ENCODE results near the gene EBPL.
"Not testable (repeated sequence)": the region's sequence is repeated elsewhere in the genome, so short reads cannot be mapped to it uniquely, and the experiment has no call there.

EBPL gene

DNA sequence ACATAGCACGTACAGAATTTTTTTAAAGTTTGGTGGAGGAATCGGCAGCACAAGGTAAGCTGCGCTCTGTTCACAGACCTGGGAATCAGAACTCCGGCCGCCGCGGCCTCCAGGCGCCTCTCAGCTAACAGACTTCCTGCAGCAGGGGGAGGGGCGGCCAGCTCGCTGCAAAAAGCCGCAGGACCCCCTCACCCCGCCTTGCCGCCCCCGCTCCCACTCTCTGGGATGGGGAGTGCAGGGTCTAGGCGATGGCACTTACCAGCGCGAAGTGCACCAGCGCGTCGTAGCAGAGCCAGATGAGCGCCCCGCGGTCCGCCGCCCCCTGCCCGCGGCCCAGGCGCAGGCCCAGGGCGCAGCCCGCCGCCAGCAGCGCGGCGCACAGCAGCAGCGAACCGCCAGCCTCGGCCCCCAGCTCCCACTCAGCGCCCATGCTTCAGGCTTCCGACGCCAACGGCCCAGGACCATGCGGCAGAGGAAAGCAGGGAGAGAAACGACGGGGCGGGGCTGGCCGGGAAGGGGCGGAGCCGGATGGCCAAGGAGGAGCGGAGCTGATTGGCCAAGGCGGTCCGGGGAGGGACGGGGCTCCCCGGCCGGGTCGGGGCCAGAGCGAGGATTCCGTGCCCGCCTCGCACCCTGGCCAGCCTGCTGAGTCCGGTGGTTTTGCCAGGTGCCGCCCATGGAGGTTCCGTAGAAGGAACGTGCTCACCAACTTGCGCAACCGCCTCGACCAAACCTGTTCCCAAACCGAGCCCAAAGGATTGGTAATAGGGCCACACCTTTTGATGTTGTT lies at the start of gene EBPL:
Gene EBPL, minus strand, starts transcription at position 492 of the 790 bp plus-strand sequence. Its CDS starts 62 bp downstream, at position 430.
- in situ Hi-C loops (cut with HindIII; ENCODE audit: low sequenced_read_pairs): no loop called here

DNA sequence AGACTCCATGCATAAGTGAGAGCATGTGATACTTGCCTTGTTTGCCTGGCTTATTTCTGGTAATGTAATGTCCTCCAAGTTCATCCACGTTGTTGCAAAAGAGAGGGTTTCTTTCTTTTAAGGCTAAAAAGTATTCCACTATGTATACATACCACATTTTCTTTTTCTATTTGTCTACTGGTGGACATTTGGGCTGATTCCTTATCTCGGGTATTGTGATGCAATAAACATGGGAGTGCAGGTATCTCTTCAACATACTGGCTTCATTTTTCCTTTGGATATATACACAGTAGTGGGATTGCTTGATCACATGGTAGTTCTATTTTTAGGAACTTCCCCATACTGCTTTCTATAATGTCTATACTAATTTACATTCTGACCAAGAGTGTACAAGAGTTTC lies 49.6 kb upstream of the EBPL start:
- in situ Hi-C loops (cut with HindIII; ENCODE audit: low sequenced_read_pairs): no loop called here

DNA sequence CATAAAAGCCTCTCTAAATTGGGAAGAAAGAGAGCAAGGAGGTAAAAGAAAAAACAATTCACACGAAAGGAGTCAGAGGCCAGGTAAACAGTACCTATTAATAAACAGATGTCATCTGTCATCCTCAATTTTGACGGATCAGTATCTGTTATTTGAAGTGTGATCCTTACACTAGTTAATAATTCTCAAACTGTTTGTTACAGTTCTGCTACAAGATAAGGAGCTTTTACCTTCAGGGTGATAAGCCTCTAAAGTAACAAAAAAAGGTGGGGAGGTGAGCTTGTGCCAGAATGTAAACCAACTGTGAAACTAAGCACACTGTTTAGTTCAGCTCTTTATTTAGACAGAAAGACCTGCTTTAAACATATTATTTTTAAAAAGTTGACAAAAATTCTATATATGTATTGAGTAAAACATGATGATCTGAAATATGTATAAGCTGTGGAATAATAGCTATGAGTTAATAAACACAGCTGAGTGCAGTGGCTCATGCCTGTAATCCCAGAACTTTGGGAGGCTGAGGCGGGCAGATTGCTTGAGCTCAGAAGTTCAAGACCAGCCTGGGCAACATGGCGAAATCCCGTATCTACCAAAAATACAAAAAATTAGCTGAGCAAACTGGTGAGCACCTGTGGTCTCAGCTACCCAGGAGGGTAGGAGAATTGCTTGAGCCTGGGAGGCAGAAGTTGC lies 48.4 kb upstream of the EBPL start:
- in situ Hi-C loops (cut with HindIII; ENCODE audit: low sequenced_read_pairs): no loop called here

DNA sequence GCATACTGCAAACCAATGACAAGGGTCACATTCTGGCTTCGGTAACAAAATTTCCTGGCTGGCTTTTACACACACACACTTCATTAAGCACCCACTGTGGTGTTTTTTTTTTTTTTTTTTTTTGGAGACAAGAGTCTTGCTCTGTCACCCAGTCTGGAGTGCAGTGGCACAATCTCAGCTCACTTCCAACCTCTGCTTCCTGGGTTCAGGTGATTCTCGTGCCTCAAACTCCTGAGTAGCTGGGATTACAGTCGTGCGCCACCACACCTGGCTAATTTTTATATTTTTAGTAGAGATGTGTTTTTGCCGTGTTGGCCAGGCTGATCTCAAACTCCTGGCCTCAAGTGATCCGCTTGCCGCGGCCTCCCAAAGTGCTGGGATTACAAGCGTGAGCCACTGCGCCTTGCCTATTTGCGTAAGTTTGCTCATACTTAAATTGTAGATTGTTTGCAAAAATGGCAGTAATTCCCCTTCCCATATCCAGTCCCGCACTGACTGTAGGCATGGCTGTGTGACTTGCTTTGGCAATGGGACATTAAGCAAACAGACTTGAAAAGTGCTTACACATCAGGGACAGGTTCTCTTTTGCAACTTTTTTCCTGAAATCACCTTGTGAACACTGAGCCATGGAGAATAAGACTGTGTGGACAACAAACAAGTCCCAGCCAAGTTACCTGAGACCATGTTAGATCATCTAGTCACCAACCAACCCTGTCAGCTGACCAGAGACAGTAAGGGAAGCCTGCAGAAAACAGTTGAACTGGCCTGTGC lies 42.1 kb upstream of the EBPL start:
- in situ Hi-C loops (cut with HindIII; ENCODE audit: low sequenced_read_pairs): no loop called here

DNA sequence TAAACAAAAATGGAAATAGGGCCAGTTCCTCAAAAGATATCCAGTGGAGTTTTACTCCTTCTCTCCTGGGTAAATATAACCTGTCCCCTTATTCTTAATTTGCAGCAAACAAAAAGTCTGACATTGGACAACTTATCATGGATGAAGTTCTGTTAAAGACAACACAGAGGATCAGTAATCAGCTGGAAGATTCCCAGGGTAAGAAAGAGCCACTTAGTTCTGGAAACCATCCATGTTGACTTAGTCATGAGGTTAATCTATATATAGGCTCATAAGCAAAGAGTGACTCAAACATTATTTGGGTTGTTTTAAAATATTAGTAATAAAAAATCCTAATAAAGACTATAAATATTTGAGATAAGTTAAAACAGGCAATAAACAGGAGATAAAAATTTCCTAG lies 40.5 kb upstream of the EBPL start:
- in situ Hi-C loops (cut with HindIII; ENCODE audit: low sequenced_read_pairs): no loop called here

DNA sequence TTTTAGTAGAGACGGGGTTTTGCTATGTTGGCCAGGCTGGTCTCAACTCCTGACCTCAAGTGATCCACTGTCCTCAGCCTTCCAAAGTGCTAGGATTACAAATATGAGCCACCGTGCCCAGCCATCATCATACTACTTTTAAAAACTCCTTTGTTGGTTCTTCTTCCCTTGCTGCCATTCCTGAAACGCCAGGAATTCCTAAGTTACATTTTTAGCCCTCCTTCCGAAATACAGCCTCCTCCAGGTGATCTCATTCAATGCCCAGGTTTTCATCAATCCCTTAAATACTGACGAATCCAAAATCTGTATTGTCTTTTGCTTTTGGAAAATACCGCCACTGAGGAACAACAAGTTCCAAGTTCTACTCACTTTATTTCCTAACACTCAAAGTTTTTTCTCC lies 25.3 kb upstream of the EBPL start:
- in situ Hi-C loops (cut with HindIII; ENCODE audit: low sequenced_read_pairs): no loop called here

DNA sequence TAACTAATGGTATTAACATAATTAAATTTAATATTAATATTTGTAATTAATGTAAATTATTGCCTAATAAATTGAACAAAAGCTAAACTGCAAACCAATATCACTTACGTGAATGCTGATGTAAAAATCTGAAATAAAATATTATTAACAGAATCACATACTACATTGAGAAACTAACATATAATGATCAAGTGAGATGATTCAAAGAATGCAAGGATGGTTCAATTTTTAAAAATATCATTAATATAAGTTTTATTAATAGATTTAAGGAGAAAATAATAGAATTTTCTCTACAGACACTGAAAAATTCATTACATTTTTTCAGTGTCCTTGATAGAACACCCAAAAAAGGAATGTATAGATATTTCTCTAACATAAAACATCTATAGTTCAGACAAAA lies 23.5 kb upstream of the EBPL start:
- in situ Hi-C loops (cut with HindIII; ENCODE audit: low sequenced_read_pairs): no loop called here

DNA sequence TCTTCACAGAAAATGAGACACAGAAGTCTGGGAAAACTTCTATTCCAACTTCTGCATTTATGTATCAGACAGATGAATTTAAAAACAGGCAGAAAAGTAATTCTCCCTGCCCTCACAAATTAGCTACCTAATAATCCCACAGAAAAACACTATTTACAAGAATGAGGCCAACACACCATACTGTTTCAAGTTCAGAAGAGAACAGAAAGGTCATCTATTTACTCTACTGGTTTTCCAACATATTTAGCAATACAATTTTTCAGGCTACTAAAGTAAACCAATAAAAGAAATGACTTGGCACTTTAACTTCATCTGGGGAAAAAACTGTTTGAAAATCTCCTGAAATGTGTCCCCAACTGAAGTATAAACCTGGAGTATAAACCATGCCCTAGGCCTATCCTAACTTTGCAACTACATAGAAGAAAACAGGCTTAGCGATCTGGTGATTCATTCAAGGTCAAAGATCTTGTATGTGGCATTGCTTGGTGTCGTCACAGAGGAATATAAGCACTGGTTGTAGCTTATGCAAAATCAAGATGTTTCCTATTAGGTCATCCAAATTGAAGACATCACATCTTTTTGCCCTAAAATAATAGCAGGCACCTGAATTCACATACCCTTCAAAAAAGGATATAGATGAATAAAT lies 20.1 kb upstream of the EBPL start:
- in situ Hi-C loops (cut with HindIII; ENCODE audit: low sequenced_read_pairs): no loop called here

DNA sequence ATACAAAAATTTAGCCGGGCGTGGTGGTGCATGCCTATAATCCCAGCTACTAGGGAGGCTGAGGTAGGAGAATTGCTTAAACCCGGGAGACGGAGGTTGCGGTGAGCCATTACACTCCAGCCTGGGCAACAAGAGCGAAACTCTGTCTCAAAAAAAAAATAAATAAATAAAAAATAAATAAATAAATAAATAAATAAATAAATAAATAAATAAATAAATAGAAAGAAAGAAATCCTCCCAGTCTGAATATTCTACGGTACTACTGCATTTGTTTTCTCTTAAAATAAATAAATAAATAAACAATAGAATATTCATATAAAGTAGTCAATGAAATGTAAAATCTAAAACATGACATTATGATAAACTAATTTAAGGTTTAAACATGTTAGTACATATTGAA lies 13.0 kb upstream of the EBPL start:
- in situ Hi-C loops (cut with HindIII; ENCODE audit: low sequenced_read_pairs): not testable (repeated sequence)

DNA sequence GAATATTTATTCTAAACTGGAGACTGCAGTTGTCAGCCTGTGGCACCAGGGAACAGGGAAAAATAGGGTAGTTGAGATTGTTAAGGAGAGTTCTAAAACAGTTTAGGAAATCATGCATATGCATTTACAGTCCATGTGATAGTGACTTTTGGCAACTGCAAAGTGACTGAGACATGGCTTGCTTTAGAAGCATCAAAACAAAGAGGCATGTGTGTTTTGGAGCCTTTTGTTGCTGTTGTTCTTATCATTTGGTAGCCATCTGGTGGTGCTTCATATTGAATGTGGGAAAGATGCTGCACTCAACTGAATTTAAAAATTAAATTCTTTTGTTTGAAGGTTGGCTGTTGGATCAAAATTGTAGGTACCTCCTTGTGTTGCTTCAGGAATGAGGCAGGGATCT lies 10.2 kb upstream of the EBPL start:
- in situ Hi-C loops (cut with HindIII; ENCODE audit: low sequenced_read_pairs): no loop called here

DNA sequence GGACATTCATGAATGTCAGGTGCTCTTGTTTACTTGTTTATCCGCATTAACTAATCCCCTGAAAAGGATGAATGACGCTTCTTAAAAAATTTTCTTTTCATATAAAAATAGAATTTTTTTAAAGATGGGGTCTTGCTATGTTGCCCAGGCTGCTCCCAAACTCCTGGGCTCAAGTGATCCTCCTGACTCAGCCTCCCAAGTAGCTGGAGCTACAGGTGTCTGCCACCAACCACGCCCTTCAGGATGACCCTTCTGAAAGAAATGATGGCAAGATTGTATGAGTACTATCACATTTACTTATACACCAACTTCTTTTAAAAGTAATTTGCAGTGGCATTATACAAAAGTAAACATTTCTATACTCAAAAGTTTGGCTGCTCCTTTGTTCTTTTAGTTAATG lies 6.2 kb upstream of the EBPL start:
- in situ Hi-C loops (cut with HindIII; ENCODE audit: low sequenced_read_pairs): no loop called here

DNA sequence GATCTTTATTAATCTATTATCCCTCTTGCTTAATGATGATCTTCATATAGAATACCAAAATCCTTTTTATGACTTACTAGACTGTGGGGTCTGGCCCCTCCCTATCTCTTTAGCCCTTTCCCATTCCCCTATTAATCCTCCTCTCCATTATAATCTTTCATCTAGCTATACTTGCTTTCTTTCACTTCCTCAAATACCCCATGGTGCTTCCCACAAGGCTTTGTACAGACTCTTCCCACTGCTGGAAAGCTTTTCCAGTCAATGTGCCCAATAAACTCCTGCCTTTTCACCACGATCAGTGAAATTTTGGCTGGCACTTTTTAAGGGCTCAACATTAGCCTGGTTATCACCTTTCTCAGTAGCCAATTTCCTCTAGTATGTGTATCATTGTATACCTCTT lies 3.2 kb upstream of the EBPL start:
- in situ Hi-C loops (cut with HindIII; ENCODE audit: low sequenced_read_pairs): no loop called here

DNA sequence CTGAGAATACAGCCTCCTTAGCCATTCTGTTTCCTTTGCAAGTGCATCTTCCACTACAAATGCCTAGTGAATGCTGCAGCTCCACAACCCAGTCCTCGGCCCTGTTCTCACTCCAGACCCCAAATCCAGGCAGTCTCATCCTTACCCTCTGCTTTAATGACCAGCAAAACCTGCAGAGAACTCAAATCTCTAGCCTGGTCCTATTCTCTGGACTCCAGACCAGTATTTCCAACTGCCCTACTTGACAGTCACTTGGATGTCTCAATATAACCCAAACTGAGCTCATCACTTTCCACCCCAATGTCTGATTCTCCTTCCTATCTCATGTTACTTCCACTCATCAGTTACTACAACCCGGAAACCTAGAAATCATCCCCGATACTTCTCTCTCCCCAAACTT lies 2.6 kb upstream of the EBPL start:
- in situ Hi-C loops (cut with HindIII; ENCODE audit: low sequenced_read_pairs): no loop called here

DNA sequence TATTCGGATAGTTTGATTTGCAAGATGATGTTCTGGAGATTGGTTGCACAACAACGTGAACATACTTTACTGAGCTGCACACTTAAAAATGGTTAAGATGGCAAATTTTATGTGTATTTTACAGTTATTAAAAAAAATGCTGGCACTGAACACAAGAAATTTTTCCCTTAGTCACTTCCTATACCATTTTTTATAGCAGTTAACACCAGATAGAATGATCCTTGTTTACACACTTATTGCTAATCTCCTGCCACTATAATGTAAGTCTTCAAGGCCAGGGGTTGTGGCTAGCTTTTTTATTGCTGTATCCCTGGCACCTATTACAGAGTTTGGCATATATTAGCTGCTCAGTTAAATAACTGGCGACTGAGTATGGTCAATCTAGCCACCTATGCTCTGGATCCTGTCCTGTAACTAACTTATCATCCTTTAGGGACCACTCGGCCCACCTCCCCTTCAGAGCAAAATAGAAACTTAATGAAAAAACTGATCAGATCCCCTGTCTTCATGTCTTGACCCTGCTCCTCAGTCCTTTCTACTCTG lies 2.0 kb upstream of the EBPL start:
- in situ Hi-C loops (cut with HindIII; ENCODE audit: low sequenced_read_pairs): no loop called here

DNA sequence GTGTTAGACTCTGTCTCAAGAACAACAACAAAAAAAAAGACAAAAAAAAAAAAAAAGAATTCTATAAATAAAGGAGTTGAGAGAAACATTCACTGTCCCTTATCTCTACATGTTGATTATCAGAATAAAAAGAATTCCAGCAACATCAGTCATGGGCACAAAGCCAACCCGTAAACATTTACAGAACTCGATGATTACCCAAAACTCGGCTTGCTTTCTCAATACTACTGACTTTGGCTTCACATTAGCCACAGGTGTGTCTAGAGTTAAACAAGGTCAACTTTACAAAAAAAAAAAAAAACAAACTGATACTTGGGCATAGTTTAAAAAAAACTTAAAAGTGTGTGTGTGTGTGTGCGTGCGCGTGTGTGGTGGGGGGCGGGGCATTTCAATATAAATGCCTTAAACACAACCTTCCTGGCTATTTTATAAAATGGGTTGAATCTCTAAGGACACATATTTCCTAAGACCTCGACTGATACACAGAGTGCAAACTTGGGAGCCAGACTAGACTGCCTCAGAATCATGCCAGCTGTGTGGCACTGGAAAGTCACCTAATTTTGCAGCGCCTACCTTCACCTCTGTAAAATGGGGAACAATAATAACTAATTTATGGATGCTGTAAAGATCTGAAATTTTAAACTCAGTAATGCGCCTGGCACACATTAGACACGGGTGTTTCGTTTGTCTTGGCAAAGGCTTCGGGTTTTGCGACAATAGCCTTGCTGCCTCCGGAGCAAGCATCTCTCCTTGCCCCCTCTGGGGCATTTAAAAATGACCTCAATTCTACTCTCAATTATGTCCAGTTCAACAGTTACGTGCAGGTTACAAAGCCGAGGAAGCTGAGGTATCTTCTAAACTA lies 922 bp downstream of the EBPL start:
- in situ Hi-C loops (cut with HindIII; ENCODE audit: low sequenced_read_pairs): no loop called here

DNA sequence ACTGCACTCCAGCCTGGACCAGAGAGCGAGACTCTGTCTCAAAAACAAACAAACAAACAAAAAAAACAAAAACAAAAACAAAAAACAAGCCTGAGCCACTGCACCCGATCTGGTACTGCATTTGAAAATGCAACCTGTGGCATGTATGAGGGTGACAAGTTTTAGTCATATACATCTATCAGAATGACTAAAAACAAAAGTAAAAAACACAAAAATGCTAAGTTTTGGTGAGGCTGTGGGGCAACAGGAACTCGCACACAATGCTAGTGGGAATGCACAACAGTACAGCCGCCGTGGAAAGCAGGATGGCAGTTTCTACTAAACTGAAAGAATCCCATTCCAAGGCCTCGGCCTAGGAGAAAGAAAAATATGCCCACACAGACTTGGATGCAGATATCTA lies 7.8 kb downstream of the EBPL start:
- in situ Hi-C loops (cut with HindIII; ENCODE audit: low sequenced_read_pairs): no loop called here

DNA sequence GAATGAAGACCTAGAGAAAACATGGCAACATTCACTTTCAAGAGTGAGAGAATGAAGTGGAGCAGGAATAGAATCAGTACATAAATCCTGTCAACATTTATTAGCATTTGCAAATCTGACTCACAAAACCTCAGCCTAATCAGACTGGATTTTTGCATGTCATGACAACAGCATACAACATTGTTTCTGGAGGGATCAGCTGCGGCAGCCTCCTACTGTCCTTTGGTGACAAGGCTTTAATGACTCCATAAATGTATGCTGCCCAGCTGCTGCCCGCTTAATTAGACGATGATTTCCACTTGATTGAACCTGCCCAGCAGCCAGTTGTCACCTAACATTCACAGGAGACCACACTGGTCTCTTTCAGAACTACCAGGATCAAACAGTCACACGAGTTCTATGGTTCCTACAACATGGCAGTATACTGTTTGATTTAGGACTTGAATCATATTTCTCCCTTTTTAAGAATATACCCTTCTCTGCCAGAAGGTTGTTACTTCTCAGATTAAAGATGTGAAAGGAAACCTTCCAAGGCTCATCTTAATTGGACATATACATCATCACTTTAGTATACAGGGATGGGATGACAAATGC lies 9.3 kb downstream of the EBPL start:
- in situ Hi-C loops (cut with HindIII; ENCODE audit: low sequenced_read_pairs): no loop called here

DNA sequence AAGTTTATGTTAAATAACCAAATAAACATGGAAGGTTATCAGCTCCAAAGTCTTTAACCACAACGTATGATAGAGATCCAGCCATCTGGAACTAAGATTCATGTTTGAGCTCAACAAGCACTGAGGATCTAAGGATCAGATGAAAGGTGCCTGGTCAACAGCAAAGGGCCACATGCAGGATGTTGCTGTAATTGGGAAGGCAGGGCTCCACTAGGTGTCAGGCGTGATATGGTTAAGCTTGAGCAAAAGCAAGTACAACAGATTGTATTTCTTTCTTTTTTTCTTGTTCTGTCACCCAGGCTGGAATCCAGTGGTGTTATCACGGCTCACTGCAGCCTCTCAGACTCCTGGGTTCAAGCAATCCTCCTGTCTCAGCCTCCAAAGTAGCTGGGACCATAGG lies 12.0 kb downstream of the EBPL start:
- in situ Hi-C loops (cut with HindIII; ENCODE audit: low sequenced_read_pairs): no loop called here

DNA sequence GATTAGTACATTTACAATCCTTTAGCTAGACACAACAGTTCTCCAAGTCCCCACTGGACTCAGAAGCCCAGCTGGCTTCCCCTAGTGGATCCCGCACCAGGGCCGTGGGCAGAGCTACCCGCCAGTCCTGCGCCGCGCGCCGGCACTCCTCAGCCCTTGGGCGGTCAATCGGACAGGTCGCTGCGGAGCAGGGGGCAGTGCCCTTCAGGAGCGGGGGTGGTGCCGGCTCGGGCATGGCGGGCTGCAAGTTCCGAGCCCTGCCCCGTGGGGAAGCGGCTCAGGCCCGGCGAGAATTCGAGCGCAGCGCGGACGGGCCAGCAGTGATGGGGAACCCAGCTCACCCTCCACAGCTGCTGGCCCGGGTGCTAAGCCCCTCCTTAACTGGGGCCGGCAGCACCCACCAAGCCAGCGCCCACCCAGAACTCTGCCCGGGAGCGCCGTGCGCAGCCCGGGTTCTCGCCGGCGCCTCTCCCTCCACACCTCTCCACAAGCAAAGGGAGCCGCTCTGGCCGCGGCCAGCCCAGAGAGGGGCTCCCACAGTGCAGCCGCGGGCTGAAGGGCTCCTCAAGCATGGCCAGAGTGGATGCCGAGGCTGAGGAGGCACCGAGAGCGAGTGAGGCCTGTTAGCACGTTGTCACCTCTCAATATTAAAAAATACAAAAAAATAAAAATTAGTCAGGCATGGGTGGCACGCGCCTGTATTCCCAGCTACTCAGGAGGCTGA lies 12.9 kb downstream of the EBPL start:
- in situ Hi-C loops (cut with HindIII; ENCODE audit: low sequenced_read_pairs): no loop called here
